H1 (cell line): ENCODE results near the gene MYO9A. TPM values are rescaled to one million over a fixed set of nuclear protein-coding genes. Genes with fewer than 3 reads are reported as not detected.

Experiments used
- CREB1 ChIP-seq: IDR thresholded peaks from 2 replicates; pipeline ENCODE4 v1.6.1; 2012; ENCODE audit warnings: inconsistent platforms
- CTBP2 ChIP-seq: IDR thresholded peaks from 2 replicates; pipeline ENCODE4 v1.7.0; 2011; ENCODE audit warnings: borderline replicate concordance, mild to moderate bottlenecking, moderate library complexity, mixed read lengths, low read length; ENCODE audit not compliant: insufficient read depth, insufficient read length
- CTCF ChIP-seq, 3 experiments: IDR thresholded peaks; 1 replicate in 2 of 3; 2 replicates in 1 of 3; pipeline versions ENCODE4 v1.5.1 to v1.6.1; 2011; ENCODE audit warnings: low read length in 3 of 3, mild to moderate bottlenecking in 3 of 3, inconsistent platforms in 2 of 3, low read depth in 1 of 3, moderate library complexity in 1 of 3; ENCODE audit not compliant: insufficient read depth in 1 of 3; ENCODE audit errors: control extremely low read depth in 1 of 3
- KDM4A ChIP-seq: IDR thresholded peaks from one replicate; pipeline ENCODE4 v1.7.1; 2012; ENCODE audit warnings: low read depth, mild to moderate bottlenecking, moderate library complexity, low read length, inconsistent platforms; ENCODE audit not compliant: severe bottlenecking
- MAFK ChIP-seq: IDR thresholded peaks from 2 replicates; pipeline ENCODE4 v1.6.1; 2012; ENCODE audit warnings: low read depth, mild to moderate bottlenecking, improper control_type of control experiment, low read length
- POLR2AphosphoS5 ChIP-seq: IDR thresholded peaks from 2 replicates; pipeline ENCODE4 v1.6.1; 2011; ENCODE audit warnings: low read depth, low read length
- SP4 ChIP-seq: IDR thresholded peaks from 2 replicates; pipeline ENCODE4 v1.6.1; 2012; ENCODE audit warnings: low read length, inconsistent platforms
- TBP ChIP-seq: IDR thresholded peaks from 2 replicates; pipeline ENCODE4 v1.6.1; 2011; ENCODE audit warnings: low read depth, low read length, improper control_type of control experiment
- TEAD4 ChIP-seq: IDR thresholded peaks from 2 replicates; pipeline ENCODE4 v1.6.1; 2012; ENCODE audit warnings: low read depth, low read length, inconsistent platforms, mixed read lengths
- polyA plus RNA-seq, 7 experiments: library from polyadenylated mRNA; depleted of rRNA in 3 of 7; stranded (reverse) in 5 of 7; unstranded in 2 of 7; fragments of >200 nt in 5 of 7; fragments of 200-250 nt in 2 of 7; gene quantifications; 1 replicate in 5 of 7; 2 replicates in 1 of 7; 4 replicates in 1 of 7; pipeline versions ENCODE4 v1.2.1 to v1.2.3, GENCODE V29; 2011 to 2013; ENCODE audit warnings: missing spikeins in 2 of 7, mixed read lengths in 2 of 7
- total RNA-seq: library from RNA; stranded (reverse); fragmentation: NEBNext Ultra II Directional; extraction: Animal tissue kit (Norgen Biotek cat#: 25700); gene quantifications from 2 replicates; pipeline ENCODE4 v1.2.1, GENCODE V29; 2021
- TF ChIP-seq, protein P1 (sequence below): IDR thresholded peaks from 2 replicates; pipeline ENCODE4 v1.6.1; 2012; ENCODE audit warnings: inconsistent platforms

Gene MYO9A
- total and polyA plus RNA-seq, 2 of the 8 experiments (the other 6 are each of a cell fraction or from before 2014, with no cell fraction given), result 3.9 to 26.0 TPM

- TF ChIP-seq CTCF (IDR thresholded peaks at IDR 0.05; ENCODE audit: control extremely low read depth in 1 of 3, insufficient read depth in 1 of 3, low read depth in 1 of 3, low read length in 3 of 3) (no peak), KDM4A (no peak), SP4 (no peak), TBP (no peak), TEAD4 (no peak), POLR2AphosphoS5 (no peak), CREB1 (no peak), CTBP2 (no peak), MAFK (no peak)
- TF ChIP-seq, protein P1, sequence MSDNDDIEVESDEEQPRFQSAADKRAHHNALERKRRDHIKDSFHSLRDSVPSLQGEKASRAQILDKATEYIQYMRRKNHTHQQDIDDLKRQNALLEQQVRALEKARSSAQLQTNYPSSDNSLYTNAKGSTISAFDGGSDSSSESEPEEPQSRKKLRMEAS, result no peak
These were observed 317.8 kb downstream of the MYO9A start (continued) for GRCh38 chr15:71800190-71800589.
